Hematopoietic multipotent progenitor cell treated with erythropoietin and hydrocortisone succinate and interleukin-3 and kit ligand, for 17 days (in vitro differentiated cells): ENCODE results near the gene SANBR.

Experiments used
- DNase-seq: peaks from one replicate; pipeline ENCODE4 v3.0.0-alpha.2; 2015; ENCODE audit warnings: low spot score

SANBR gene

GRCh38 chr2:61090386-61090921, 24.8 kb downstream of the SANBR start:
- no peak for DNase-seq

- DNase-seq, result no peak
These were observed 25.8 kb downstream of the SANBR start for GRCh38 chr2:61091485-61091884.

- no peak for DNase-seq
These were observed 30.8 kb downstream of the SANBR start for GRCh38 chr2:61096438-61096837.

GRCh38 chr2:61100801-61101200, 35.1 kb downstream of the SANBR start:
- no peak for DNase-seq

GRCh38 chr2:61109291-61109690, 43.6 kb downstream of the SANBR start:
- DNase-seq, result no peak

- no peak for DNase-seq
These were observed 46.0 kb downstream of the SANBR start for GRCh38 chr2:61111708-61112107.

- no peak for DNase-seq
These were observed 48.5 kb downstream of the SANBR start for GRCh38 chr2:61114147-61114546.
